VCaP (cell line): ENCODE measurements around the gene KRT32.

ENCODE experiments used
- H3K27ac ChIP-seq: fragments of 450-650 bp; 2 replicates; pipeline ENCODE4 v1.5.1; 2017
- TF ChIP-seq, protein P1 (sequence below): fragments of 450-650 bp; conservative IDR thresholded peaks from 2 replicates; pipeline ENCODE4 v1.5.1; 2017; ENCODE audit warnings: mild to moderate bottlenecking, moderate library complexity

The KRT32 gene

DNA sequence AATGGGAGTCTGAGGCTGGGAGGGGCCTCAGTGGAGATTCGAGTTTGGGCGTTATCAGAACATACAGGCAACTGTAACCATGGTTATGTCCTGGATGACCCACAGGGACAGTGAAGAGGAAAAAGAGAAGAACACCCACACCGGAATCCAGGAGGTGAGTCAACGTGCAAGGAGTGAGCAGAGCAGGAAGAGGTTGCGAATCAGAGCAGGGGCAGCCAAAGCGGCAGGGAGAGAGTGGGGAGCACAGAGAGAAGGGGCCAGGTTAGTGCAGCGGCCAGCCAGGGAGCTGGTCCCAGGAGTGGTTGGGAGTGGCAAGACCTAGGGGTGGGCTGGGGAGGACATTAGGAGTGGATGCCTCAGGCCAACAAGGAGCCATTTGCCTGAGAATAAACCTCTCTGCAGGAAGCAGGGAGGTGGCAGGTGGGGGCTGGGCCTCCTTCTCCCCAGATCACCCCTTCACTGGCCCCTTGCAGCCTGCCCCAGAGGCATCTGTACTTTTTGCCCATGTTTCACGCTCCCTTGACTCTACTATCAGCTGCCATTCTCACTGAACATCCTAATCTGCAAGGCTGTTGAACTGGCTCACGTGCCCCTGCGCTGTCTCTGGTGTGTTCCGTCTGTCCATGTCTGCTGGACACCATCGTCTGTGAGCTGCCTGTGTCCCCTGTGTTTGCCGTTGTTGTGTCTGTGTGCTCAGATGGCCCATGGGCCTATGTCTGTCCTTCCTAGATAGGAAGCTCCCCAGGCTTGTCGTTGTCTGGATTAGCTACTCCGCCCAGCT, 33.1 kb upstream of the KRT32 start:
- TF ChIP-seq, protein P1, sequence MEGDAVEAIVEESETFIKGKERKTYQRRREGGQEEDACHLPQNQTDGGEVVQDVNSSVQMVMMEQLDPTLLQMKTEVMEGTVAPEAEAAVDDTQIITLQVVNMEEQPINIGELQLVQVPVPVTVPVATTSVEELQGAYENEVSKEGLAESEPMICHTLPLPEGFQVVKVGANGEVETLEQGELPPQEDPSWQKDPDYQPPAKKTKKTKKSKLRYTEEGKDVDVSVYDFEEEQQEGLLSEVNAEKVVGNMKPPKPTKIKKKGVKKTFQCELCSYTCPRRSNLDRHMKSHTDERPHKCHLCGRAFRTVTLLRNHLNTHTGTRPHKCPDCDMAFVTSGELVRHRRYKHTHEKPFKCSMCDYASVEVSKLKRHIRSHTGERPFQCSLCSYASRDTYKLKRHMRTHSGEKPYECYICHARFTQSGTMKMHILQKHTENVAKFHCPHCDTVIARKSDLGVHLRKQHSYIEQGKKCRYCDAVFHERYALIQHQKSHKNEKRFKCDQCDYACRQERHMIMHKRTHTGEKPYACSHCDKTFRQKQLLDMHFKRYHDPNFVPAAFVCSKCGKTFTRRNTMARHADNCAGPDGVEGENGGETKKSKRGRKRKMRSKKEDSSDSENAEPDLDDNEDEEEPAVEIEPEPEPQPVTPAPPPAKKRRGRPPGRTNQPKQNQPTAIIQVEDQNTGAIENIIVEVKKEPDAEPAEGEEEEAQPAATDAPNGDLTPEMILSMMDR = no peak

DNA sequence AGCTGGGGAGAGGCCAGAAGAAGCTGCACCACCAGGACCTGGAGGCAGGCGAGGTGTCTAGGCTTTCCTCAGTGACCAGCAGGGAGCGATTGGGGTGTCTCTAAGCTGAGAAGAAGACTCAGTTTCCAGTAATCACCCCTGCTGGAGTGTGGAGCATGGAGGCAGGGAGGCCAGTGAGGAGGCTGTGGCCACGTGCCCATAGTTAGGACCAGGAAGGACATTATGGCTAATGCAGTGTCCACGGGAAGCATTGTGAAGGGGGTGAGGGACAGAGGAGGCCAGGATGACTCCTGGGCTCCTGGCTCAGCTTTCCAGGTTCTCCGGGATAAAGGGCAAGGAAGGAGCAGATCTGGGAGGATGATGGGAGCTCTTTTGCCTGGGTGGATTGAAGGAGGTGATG, 32.5 kb upstream of the KRT32 start:
- no peak overlapping the region for H3K27ac ChIP-seq
- TF ChIP-seq, protein P1 = no peak

More for the DNA sequence above, 33.1 kb upstream of the KRT32 start:
- no peak overlapping the region for H3K27ac ChIP-seq

DNA sequence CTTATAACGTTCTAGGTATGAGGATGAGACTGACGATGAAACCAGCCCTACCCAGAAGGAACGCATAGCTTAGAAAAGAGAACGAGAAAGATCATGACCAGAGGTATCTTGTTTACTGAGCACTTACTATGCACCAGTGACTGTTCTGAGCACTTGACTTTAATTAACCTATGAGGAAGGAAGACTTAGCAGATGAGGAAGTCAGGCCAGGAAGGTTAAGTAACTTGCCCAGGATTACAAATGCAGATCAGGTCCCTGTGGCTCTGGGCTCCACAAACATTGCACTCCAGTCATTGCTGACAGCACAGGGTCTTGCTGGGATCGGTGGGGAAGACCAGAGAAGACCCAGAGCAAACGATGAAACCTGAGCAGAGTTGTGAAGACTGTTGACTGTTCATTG, 31.1 kb upstream of the KRT32 start:
- H3K27ac ChIP-seq = no peak overlapping the region
- TF ChIP-seq, protein P1 = no peak

DNA sequence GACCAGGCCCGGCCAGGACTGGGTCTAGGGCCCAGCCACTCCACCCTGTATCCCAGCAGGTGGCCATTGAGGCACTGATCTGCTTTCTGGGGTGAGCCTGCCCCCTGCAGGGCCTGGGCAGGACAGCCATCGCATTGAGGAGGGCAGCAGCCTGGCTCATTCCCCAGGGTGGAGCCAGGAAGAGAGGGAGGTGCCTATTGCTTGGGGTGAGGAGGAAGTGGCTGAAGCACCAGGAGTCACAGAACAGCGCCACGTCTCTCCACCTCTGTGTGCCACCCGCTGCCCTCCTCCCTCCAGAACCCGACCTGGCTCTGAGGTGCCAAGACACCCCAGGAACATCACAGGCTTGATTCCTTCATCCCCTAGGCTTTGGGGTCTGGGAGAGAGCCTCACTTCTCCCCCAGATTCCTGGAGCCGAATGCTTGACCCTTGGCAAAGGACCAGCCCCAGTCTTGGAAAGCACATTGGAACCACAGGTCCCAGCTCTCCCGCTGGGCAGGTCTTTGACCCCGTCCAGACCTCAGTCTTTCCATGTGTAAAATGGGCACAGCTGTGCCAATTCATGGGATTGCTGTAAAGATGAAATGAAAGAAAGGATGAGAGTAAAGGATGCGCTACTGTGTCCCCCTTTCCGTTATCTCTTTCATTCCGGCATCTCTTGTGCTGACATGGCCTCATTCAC, 29.8 kb upstream of the KRT32 start:
- H3K27ac ChIP-seq = no peak overlapping the region
- TF ChIP-seq, protein P1 = peak; percentile 49

DNA sequence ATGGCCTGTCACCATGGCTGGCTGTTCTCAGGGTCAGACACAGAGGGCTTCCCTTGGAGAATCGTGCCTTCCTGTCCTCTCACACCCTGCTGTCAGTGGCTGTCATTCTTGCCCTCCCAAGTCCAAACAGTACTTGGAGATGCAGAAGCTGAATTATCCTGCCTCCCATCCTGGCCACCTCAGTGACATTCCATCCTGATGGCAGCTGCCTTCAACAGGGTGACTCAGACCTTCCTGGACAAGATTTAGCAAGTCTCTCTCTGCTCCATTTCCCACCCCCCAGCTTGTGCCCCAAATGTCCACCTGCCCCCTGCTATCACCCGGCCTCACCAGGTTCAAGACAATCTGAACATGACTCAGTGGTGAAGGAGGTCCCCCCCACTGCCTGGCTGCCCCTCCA, 27.3 kb upstream of the KRT32 start:
- TF ChIP-seq, protein P1 = no peak

DNA sequence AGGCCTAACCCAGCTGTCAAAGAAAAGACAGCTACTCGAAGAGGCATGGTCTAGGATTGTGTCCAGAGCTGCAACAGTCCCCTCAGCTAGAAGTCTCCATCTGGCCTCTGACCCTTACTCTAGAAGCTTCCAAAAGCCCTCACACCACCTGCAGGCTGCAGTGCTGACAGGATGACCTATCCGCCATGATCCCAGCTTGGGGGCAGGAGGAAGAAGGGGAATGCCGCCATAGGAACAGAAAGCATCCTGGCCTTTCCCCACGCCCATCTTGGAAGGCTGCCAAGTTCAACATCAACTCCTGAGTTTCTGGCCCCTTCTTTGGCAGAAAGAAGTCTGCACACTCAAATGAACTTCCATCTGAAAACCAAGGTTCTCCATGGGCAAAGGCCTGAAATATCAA, 25.6 kb upstream of the KRT32 start:
- no peak overlapping the region for H3K27ac ChIP-seq
- TF ChIP-seq, protein P1 = no peak

More for the DNA sequence above, 27.3 kb upstream of the KRT32 start:
- no peak overlapping the region for H3K27ac ChIP-seq

DNA sequence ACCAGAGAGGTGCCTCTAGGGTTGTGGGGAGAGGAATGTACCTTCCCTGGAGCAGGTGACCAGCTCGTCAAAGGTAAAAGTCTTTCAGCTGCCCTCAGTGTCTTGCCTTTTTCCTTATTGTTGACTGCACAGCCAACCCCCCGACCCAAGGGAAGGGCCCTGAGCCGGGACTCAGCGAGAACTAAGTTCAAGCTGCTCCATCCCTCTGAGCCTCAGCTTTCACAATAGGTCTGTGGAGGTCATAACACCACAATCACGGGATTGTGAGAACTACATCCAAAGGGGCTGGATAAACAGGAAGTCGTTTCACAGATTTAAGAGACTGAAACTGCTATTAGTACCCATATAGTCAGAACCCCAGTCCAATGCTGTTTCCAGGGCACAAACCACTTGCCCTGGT, 25.2 kb upstream of the KRT32 start:
- no peak overlapping the region for H3K27ac ChIP-seq
- TF ChIP-seq, protein P1 = no peak
